Common myeloid progenitor, CD34-positive (primary cell): ENCODE results near the gene DNMT1.

Experiments
- CTCF ChIA-PET: fragments of 350-600 bp; sonication (Branson Sonifier 250); formaldehyde crosslinking; loops from one replicate; lab custom pipeline; 2021; ENCODE audit warnings: antibody characterized with exemption; lab: Charles Lee
- POLR2A ChIA-PET: fragments of 350-600 bp; sonication (Branson Sonifier 250); formaldehyde crosslinking; loops from one replicate; lab custom pipeline; 2021; ENCODE audit warnings: antibody characterized with exemption; lab: Charles Lee
- DNase-seq, 3 donors: peaks; one replicate each; pipeline versions ENCODE4 v3.0.0 to v3.0.0-alpha.2; 2013
- H3K27ac ChIP-seq, 2 experiments: 1 replicate in 1 of 2; 2 replicates in 1 of 2; pipeline ENCODE4 v1.7.0; 2013; ENCODE audit warnings: inconsistent platforms in 2 of 2, low read length in 2 of 2, mild to moderate bottlenecking in 2 of 2, low read depth in 1 of 2, moderate library complexity in 1 of 2; ENCODE audit not compliant: severe bottlenecking in 2 of 2, insufficient read depth in 1 of 2, poor library complexity in 1 of 2
- H3K27me3 ChIP-seq, 5 experiments: replicated peaks in 2 of 5; 1 replicate in 3 of 5; 2 replicates in 2 of 5; pipeline versions ENCODE4 v1.6.1 to v1.7.0; 2013; ENCODE audit warnings: low read length in 4 of 5, mild to moderate bottlenecking in 2 of 5, moderate library complexity in 2 of 5, inconsistent platforms in 1 of 5; ENCODE audit not compliant: insufficient read depth in 5 of 5, control insufficient read depth in 4 of 5
- H3K36me3 ChIP-seq, 4 experiments: 1 replicate in 2 of 4; 2 replicates in 2 of 4; pipeline versions ENCODE4 v1.6.1 to v1.7.0; 2013; ENCODE audit warnings: low read length in 3 of 4, control low read depth in 1 of 4, mild to moderate bottlenecking in 1 of 4; ENCODE audit not compliant: control insufficient read depth in 4 of 4, insufficient read depth in 4 of 4
- H3K4me1 ChIP-seq, 4 experiments: 1 replicate in 3 of 4; 2 replicates in 1 of 4; pipeline versions ENCODE4 v1.6.1 to v1.7.1; 2013; ENCODE audit warnings: low read length in 3 of 4, mild to moderate bottlenecking in 3 of 4, control low read depth in 1 of 4, inconsistent platforms in 1 of 4, moderate library complexity in 1 of 4; ENCODE audit not compliant: control insufficient read depth in 4 of 4, insufficient read depth in 4 of 4; ENCODE audit errors: control extremely low read depth in 1 of 4
- H3K4me3 ChIP-seq, 7 experiments: 1 replicate in 4 of 7; 2 replicates in 3 of 7; pipeline versions ENCODE4 v1.5.1 to v1.7.0; 2013; ENCODE audit warnings: mild to moderate bottlenecking in 7 of 7, low read length in 6 of 7, moderate library complexity in 6 of 7, inconsistent platforms in 2 of 7, low read depth in 2 of 7, control low read depth in 1 of 7; ENCODE audit not compliant: insufficient read depth in 4 of 7, control insufficient read depth in 1 of 7; ENCODE audit errors: extremely low read depth in 1 of 7
- H3K9me3 ChIP-seq, 5 experiments: 1 replicate in 4 of 5; 2 replicates in 1 of 5; pipeline versions ENCODE4 v1.6.1 to v1.7.1; 2013; ENCODE audit warnings: low read length in 4 of 5, mild to moderate bottlenecking in 2 of 5, inconsistent platforms in 1 of 5, low read depth in 1 of 5, moderate library complexity in 1 of 5; ENCODE audit not compliant: control insufficient read depth in 4 of 5, insufficient read depth in 2 of 5; ENCODE audit errors: control extremely low read depth in 1 of 5
- WGBS: methylation state at CpG from one replicate; pipeline ENCODE4 v1.1.5; 2013; ENCODE audit not compliant: insufficient coverage; 5-methylcytosine and 5-hydroxymethylcytosine counted together

Gene DNMT1

GRCh38 chr19:10118960-10119359 is 75.8 kb downstream of the DNMT1 start:
- peak overlapping the region; percentile 69 to 89 for H3K27ac ChIP-seq
- H3K36me3 ChIP-seq = peaks cover 8 to 45% (median 30%) of the 10 kb centered on the region in 4 experiments
- DNase-seq = no peak
- ChIA-PET POLR2A (no interaction called here), CTCF (interaction anchor here (2.6 to 16.0 kb wide), 2 partner anchors 12 to 21 kb away, joined by 13 to 118 read pairs; partner anchors contain the start of gene PPAN)
- H3K4me1 ChIP-seq = peaks cover 0 to 17% (median 9%) of the 10 kb centered on the region in 4 experiments
- no peaks in the 10 kb centered on the region for H3K9me3 ChIP-seq
- H3K27me3 ChIP-seq = no peaks in the 10 kb centered on the region
- 35% methylated on average over 7 of the region's 12 CpGs for WGBS
- H3K4me3 ChIP-seq = peak overlapping the region; percentile 76 to 99 (median 86)

- CTCF ChIA-PET = interaction anchor here (1.0 to 16.0 kb wide), 5 partner anchors 10 to 187 kb away, joined by 3 to 118 read pairs (median 3); partner anchors contain the start of genes ANGPTL6 and PPAN
- POLR2A ChIA-PET = interaction anchor here (1.2 to 1.9 kb wide), 2 partner anchors 11 to 13 kb away, joined by 3 to 6 read pairs; partner anchors contain the start of gene PPAN
- Histone ChIP-seq H3K36me3 (peaks cover 8 to 55% (median 33%) of the 10 kb centered on the region in 4 experiments), H3K27ac (no peak overlapping the region), H3K27me3 (no peaks in the 10 kb centered on the region), H3K4me3 (no peak overlapping the region), H3K4me1 (peaks cover 0 to 26% (median 14%) of the 10 kb centered on the region in 4 experiments), H3K9me3 (no peaks in the 10 kb centered on the region)
- no peak for DNase-seq
- 96% methylated on average over 15 of the region's 21 CpGs for WGBS
Measured at GRCh38 chr19:10116866-10117616, 77.7 kb downstream of the DNMT1 start.

- H3K27ac ChIP-seq = no peak overlapping the region
- H3K27me3 ChIP-seq = no peaks in the 10 kb centered on the region
- ChIA-PET POLR2A (interaction anchor here (1.2 to 1.9 kb wide), 2 partner anchors 10 to 12 kb away, joined by 3 to 6 read pairs; partner anchors contain the start of gene PPAN), CTCF (interaction anchor here (1.3 to 16.0 kb wide), 5 partner anchors 10 to 186 kb away, joined by 3 to 118 read pairs (median 5); partner anchors contain the start of genes ANGPTL6 and PPAN)
- peaks cover 0 to 34% (median 21%) of the 10 kb centered on the region in 4 experiments for H3K4me1 ChIP-seq
- no peaks in the 10 kb centered on the region for H3K9me3 ChIP-seq
- 96% methylated on average over 31 of the region's 35 CpGs for WGBS
- no peak for DNase-seq
- H3K4me3 ChIP-seq = no peak overlapping the region
- H3K36me3 ChIP-seq = peaks cover 8 to 59% (median 34%) of the 10 kb centered on the region in 4 experiments
Measured at GRCh38 chr19:10116085-10116865, 78.5 kb downstream of the DNMT1 start.

GRCh38 chr19:10115392-10116084 is 79.2 kb downstream of the DNMT1 start:
- no peak for DNase-seq
- Histone ChIP-seq H3K27me3 (no peaks in the 10 kb centered on the region), H3K36me3 (peaks cover 8 to 67% (median 40%) of the 10 kb centered on the region in 4 experiments), H3K4me3 (no peak overlapping the region), H3K4me1 (peaks cover 0 to 42% (median 28%) of the 10 kb centered on the region in 4 experiments), H3K27ac (no peak overlapping the region), H3K9me3 (no peaks in the 10 kb centered on the region)
- ChIA-PET POLR2A (interaction anchor here (0.7 to 2.0 kb wide), 2 partner anchors 10 to 19 kb away, joined by 4 to 8 read pairs; no protein-coding TSS in a partner anchor), CTCF (interaction anchor here (1.4 to 16.0 kb wide), 5 partner anchors 9 to 18 kb away, joined by 3 to 118 read pairs (median 6); partner anchors contain the start of genes ANGPTL6 and PPAN)
- 97% methylated on average over 42 of the region's 45 CpGs for WGBS

- POLR2A ChIA-PET = interaction anchor here (0.7 to 2.1 kb wide), 3 partner anchors 11 to 19 kb away, joined by 4 to 8 read pairs (median 8); no protein-coding TSS in a partner anchor
- no peaks in the 10 kb centered on the region for H3K9me3 ChIP-seq
- WGBS = 91% methylated on average over 19 of the region's 26 CpGs
- H3K27ac ChIP-seq = no peak overlapping the region
- no peak overlapping the region for H3K4me3 ChIP-seq
- peaks cover 0 to 44% (median 33%) of the 10 kb centered on the region in 4 experiments for H3K4me1 ChIP-seq
- no peak for DNase-seq
- peaks cover 8 to 74% (median 45%) of the 10 kb centered on the region in 4 experiments for H3K36me3 ChIP-seq
- no peaks in the 10 kb centered on the region for H3K27me3 ChIP-seq
- CTCF ChIA-PET = interaction anchor here (0.7 to 16.0 kb wide), 5 partner anchors 8 to 17 kb away, joined by 3 to 118 read pairs (median 6); partner anchors contain the start of gene PPAN
Measured at GRCh38 chr19:10114651-10115391, 79.9 kb downstream of the DNMT1 start.
